GM12878 (cell line): Measurements from ENCODE around the gene PLEKHM2.

ENCODE experiments used
- CBX5 ChIP-seq: sonication (generic); IDR thresholded peaks from 2 replicates; pipeline ENCODE4 v1.6.1; 2016; ENCODE audit warnings: low read depth, moderate library complexity, mild to moderate bottlenecking, inconsistent platforms
- CTCF ChIP-seq, 3 experiments: IDR thresholded peaks in 2 of 3; conservative IDR thresholded peaks in 1 of 3; 2 replicates each; pipeline ENCODE4 v1.5.1; 2011; ENCODE audit warnings: low read depth in 3 of 3, low read length in 3 of 3, mild to moderate bottlenecking in 3 of 3, control low read depth in 2 of 3, moderate library complexity in 2 of 3, inconsistent platforms in 1 of 3, mixed read lengths in 1 of 3; ENCODE audit not compliant: control insufficient read depth in 2 of 3, insufficient read depth in 1 of 3; ENCODE audit errors: extremely low read depth in 1 of 3
- HDAC2 ChIP-seq: fragments of 200-600 bp; sonication (generic); IDR thresholded peaks from 2 replicates; pipeline ENCODE4 v1.6.1; 2017
- NFYB ChIP-seq: IDR thresholded peaks from 2 replicates; pipeline ENCODE4 v1.6.1; 2011; ENCODE audit warnings: low read depth, mild to moderate bottlenecking, low read length, improper control_type of control experiment, moderate library complexity; ENCODE audit not compliant: insufficient read depth
- PBX3 ChIP-seq: IDR thresholded peaks from 2 replicates; pipeline ENCODE4 v1.6.1; 2011; ENCODE audit warnings: mild to moderate bottlenecking, low read depth, low read length, moderate library complexity; ENCODE audit not compliant: insufficient replicate concordance
- POLR2A ChIP-seq: IDR thresholded peaks from 2 replicates; pipeline ENCODE4 v1.6.1; 2011; ENCODE audit warnings: low read depth, mild to moderate bottlenecking, low read length
- REST ChIP-seq: IDR thresholded peaks from 2 replicates; pipeline ENCODE4 v1.6.1; 2012; ENCODE audit warnings: mild to moderate bottlenecking, low read depth, low read length
- TAF1 ChIP-seq: IDR thresholded peaks from 2 replicates; pipeline ENCODE4 v1.6.1; 2011; ENCODE audit warnings: mild to moderate bottlenecking, low read depth, low read length, borderline replicate concordance
- TARDBP ChIP-seq: IDR thresholded peaks from 2 replicates; pipeline ENCODE4 v1.6.1; 2016; ENCODE audit warnings: borderline replicate concordance
- ZBTB11 ChIP-seq: fragments of 450-650 bp; formaldehyde crosslinking; IDR thresholded peaks from 2 replicates; pipeline ENCODE4 v1.5.0; 2022; ENCODE audit warnings: mild to moderate bottlenecking, missing genetic modification characterization
- ZBTB33 ChIP-seq: fragments of 450-650 bp; IDR thresholded peaks from 2 replicates; pipeline ENCODE4 v1.6.1; 2017; ENCODE audit warnings: mild to moderate bottlenecking

GRCh38 chr1:15748264-15748663 is 64.1 kb downstream of the PLEKHM2 start:
- TF ChIP-seq HDAC2: no peak
- no peak for TF ChIP-seq CTCF (IDR thresholded peaks at IDR 0.05 in 2 of 3, conservative IDR thresholded peaks at IDR 0.05 in 1 of 3; ENCODE audit: control insufficient read depth in 2 of 3, extremely low read depth in 1 of 3, insufficient read depth in 1 of 3, low read depth in 3 of 3, low read length in 3 of 3)
- TF ChIP-seq ZBTB33: no peak
- TF ChIP-seq TARDBP: no peak
- no peak for TF ChIP-seq NFYB
- TF ChIP-seq PBX3: no peak
- TF ChIP-seq POLR2A: no peak
- no peak for TF ChIP-seq TAF1
- TF ChIP-seq REST: no peak
- TF ChIP-seq CBX5: no peak
- no peak for TF ChIP-seq ZBTB11
